DMS 273 (cell line): Measurements from ENCODE around the gene TPM4.
"Not testable (repeated sequence)": the region's sequence is repeated elsewhere in the genome, so short reads cannot be mapped to it uniquely, and the experiment has no call there.

Experiments
- DNase-seq: peaks from one replicate; lab custom pipeline; 2025; ENCODE audit not compliant: unreplicated experiment; lab: John Stamatoyannopoulos, UW

TPM4 gene

DNA sequence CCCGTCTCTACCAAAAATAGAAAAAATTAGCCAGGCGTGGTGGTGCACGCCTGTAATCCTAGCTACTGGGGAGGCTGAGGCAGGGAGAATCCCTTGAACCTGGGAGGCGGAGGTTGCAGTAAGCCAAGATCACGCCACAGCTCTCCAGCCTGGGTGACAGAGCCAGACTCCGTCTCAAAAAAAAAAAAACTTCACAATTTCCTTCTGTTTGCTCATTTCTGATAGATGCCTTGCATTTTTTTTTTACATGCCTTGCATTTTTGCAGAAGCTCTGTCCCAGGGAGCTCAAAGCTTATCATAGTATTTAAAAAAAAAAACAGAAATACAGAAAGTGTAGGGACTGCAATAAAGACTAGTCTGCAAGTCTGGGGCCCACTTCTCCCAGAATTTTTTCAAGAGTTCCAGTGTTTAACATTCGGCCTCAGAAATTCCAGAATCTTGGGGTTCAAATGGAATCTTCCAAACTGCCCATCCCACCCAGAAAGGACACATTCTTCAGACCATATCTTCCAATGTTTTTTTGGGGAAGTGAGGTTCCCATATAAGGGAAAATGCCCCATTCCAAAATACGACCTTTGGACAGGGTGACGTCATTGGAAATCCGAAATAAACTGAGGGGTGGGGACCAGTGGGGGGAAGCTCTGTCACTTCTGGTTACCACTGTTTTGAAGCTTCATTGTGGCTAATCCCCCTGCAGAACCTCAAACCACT is 18.2 kb downstream of the TPM4 start:
- DNase-seq: no peak

DNA sequence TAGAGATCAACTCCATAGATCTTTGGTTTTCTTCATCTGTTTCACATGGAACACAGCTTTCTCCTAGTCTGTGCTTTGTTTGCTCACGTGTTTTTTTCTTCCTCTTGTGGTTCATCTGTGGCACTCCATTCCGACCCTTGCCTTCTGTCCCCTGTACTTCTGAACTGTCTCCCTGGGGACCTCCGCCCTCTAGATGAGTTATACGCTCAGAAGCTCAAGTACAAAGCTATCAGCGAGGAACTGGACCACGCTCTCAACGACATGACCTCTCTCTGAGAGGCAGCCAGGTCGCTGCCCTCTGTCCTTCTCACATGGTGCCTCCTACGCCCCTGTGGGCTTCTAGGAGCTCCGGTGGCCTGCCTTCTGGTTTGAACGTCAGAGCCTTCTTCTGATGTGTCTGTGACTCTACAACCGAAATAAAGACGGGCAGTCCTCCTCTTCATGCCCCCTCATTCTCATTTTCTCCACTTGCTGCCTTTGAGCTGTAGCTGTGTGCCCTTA is 18.8 kb downstream of the TPM4 start:
- no peak for DNase-seq

DNA sequence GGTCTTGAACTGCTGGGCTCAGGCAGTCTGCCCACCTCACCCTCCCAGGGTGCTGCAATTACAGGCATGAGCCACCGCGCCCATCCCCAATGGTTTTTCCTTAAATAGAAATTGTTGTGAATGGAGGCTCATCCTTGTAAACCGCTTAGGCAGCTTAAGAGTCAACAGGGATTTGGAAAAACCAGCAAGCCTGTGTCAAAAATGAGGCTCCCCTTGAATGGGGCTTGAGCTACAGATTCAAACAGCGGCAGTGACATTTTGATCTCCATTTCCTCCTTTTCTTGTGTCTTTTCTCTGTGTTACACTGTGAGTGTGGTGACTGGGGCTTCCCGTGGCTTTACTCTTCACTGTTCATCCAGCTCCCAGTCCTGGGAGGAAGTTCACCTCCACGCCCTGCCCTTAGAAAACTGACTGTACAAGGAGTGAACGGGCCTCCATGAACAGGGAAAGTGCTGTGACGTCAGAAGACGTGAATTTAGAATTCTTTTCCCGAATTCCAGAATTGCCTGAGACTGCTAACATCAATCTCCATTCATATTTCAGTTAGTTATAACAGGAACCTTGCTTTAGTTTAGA is 20.1 kb downstream of the TPM4 start:
- no peak for DNase-seq

DNA sequence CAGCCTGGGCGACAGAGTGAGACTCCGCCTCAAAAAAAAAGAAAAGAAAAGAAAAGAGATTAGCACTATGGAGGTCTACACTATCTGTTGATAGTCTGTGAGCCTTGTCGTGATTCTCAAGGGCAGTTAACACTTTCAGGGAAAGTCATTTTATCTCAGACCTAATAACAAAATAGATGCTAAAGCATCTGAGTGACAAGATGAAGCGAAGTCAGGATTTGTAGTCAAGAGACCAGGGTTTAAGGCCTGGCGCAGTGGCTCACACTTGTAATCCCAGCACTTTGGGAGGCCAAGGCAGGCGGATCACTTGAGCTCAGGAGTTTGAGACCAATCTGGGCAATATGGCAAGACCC is 22.1 kb downstream of the TPM4 start:
- DNase-seq: no peak

DNA sequence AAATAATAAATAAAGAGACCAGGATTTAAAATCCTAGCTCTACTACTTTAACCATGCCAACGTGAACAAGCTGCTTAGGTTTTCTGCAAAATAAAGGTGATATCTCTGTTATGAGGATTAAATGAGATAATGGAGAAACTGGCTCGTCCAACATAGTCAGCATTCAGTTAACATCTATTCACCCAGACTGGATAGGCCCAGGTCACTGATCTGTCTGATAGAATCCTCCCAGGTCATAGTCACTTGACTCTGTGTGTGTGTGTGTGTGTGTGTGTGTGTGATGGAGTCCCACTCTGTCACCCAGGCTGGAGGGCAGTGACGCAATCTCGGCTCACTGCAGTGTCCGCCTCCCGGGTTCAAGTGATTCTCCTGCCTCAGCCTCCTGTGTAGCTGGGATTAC is 22.5 kb downstream of the TPM4 start:
- no peak for DNase-seq

DNA sequence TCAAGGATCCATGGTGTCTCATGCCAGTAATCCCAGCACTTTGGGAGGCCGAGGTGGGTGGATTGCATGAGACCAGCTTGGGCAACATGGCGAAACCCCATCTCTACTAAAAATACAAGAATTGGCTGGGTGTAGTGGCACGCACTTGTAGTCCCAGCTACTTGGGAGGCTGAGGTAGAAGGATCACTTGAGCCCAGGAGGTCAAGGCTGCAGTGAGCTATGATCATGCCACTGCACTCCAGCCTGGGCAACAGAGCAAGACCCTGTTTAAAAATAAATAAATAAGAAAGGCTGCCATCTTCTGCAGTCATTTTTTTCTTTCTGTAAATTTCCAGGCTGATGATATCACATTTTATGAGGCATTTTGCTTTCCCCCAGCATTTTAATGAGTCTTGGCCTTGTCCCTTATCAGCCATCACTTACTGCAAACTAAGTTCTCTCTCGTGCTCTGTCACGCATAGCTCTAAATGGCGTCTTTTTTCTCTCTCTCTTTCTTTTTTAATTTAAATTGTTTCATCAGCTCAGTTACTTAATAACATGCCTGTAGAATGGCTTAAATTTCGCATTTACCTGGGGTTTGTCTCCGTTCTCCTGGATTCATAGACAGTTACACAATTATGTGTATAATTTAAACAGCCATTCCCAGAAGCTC is 23.1 kb downstream of the TPM4 start:
- not testable (repeated sequence) for DNase-seq

DNA sequence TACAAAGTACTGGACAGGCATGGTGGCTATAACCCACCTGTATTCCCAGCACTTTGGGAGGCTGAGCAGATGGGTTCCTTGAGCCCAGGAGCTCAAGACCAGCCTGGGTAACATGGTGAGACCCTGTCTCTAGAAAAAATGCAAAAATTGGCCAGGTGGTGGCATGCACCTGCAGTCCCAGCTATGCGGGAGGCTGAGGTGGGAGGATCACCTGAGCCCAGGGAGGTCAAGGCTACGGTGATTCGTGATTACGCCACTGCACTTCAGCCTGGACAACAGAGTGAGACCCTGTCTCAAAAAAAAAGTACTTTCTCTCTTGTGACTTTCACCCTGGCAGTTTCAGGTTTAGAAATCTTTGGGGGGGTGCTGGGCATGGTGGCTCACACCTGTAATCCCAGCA is 24.2 kb downstream of the TPM4 start:
- DNase-seq: no peak

DNA sequence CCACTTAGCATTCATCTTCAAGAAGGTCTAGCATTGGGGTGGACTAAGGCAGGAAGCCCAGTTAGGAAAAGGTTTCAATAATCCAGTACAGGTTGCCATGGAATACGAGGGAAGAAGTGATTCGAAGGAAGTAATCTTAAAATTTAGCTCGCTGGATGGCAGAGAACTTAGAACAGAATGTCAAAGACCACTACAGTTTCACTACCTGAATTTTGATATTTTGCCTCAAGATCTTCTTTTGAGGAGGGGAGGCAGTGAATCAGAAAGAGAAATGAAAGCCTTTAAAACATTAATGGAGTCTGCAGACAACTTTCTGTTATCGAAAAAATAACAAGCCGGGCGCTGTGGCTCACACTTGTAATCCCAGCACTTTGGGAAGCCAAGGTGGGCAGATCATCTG is 28.4 kb downstream of the TPM4 start:
- no peak for DNase-seq

DNA sequence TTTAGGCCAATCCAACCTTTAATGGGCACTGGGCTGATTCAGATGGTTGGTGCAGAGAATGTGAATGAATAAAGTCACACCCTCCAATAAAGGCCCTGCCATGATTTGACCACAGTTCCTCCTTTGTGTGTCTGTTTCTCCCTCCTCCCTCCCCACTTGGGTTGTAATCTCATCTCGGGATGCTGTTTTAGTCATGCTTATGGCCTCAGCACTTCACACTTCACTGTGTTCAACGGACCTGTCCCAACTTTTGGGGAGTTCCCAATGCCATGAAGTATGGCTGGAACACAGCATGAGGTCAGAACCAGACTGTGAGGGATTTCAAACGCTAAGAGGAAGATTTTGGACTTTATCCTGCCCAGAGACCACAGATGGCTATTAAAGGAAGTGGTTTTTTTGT is 29.8 kb downstream of the TPM4 start:
- DNase-seq: no peak

DNA sequence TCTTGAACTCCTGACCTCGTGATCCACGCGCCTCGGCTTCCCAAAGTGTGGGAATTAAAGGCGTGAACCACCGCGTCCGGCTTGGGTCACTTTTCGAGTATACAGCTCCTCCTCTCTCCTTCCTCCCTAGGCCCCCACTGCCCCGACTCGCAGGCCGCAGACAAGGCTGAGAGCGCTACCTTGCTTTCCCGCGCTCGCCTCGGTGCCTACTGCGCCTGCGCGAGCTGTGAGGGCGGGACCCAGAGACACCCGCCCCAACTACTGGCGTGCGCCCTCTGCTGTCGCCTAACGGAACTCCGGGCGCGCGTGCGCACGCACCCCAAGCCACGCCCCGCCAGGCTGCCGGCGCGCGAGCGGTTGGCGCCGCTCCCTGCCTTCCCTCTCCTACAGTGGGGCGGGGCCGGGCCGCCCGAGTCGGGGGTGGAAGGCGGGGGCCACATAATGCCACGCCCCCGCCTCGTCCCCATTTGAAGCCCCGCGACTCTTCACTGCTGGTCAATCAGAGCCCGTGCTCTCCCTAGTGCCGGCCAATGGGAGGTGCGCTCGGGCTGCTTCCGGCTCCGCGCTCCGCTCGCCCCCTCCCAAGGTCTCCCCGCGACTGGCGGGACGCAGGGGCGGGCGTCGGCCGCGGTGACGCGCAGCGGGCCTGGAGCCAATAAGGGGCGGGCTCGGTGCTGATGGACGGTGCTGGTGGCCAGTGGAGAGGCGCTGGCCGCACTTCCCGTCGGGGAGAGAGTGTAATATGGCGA is 35.0 kb downstream of the TPM4 start, which contains the start of gene RAB8A:
TSS of gene RAB8A (plus strand) at position 730 of the 749 bp plus-strand sequence. CDS start at position 743, 13 bp downstream.
- peak; percentile 99 for DNase-seq

DNA sequence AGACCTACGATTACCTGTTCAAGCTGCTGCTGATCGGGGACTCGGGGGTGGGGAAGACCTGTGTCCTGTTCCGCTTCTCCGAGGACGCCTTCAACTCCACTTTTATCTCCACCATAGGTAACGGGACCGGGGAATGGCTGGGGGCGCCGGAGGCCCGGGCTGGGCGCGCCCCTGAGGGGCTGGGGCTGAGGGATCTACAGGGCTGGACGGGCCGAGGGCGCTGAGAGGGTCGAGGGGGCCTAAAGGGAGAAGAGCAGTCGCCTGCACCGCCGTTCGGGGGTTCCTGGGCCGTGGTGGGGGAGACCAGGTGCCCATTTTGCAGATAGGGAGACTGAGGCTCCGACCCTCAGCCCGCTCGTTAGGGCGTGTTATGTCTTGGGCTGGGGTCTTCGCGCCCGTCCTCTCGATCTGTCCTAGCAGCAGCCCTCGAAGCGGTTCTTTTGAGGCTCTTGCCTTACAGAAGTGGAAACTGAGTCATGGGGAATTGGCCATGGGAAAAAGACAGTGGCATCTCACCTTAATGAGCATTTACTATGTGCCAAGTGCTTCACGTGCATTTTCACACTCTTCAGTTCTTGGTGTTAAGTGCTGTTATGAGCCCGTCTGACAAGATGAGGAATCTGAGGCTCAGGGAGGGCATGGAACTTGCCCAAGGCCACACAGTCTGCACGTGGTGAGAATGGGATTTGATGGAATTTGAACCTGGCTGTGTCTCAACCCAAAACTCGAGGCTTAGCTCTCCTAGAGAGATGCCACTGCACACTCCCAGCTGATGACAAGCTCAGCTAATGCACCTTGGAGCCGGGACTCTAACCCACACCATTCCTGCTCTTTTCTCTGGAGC is 35.8 kb downstream of the TPM4 start:
- no peak for DNase-seq

DNA sequence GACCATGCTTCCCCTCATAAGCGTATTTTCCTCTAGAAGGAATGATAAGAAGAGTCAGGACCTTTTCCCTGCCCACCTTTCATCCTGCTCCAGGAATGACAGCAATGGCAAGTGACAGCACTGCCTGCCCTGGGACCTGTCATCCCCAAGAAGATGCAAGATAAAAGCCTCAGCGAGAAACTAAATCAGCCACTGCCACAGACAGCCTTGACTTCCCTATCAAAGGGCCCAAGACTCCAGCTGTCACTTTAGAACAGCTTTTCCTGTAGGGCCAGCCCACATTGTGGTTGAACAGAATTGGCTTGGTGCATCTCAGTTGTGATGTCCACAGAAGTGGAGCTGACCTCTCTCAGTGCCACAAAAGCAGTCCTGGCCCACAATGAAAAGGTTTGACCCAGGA is 36.5 kb downstream of the TPM4 start:
- no peak for DNase-seq

DNA sequence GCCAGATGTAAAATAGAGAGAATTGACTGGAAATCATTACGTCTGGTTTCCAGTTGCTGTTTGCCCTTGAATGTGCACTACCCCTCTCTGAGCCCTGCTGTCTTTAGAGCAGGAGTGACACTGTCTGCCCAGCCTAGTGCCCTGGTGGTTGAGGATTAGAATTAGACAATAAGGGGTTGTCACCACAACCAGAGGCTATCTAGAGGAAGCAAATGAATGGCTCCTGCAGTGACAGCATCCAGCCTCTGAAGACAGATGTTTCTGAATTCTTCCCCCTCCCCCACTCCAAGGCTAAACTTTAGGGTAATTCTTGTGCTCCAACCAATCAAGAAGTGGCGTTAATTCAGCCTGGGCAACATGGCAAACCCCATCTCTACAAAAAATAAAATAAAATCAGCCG is 37.4 kb downstream of the TPM4 start:
- DNase-seq: peak; percentile 29

DNA sequence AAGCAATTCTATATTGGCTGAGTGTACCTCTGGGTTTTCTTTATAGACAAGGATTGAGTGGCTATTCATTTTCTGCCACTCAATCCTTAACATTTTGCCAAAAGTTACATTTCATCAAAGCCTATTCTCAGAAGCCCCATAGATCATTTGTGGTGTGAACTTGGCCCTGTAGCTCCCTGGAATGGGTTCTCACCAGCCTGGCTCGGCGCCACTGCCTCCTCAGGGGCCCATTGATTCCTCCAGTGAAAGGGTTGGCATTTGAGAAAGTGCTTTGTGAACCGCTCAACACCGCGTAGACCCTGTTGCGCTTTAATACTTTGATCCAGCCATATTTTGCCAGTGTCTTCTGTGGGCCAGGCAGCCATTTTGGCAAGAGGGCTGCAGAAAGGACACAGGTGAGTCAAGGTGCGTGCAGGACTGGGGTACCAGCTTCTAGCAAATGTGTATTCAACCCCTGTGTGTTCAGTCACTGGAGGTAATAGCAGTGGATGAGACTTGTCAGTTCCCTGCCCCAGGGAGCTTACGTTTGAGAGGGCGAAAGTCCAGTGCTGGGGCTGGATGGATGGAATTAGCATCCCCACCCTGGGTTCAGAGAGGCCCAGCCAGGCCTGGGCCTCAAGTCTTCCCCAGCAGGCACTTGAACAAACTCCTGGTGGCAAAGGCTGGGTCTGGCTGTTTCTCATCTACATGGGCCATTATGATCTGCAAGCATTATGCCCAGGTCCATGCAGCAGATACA is 39.2 kb downstream of the TPM4 start:
- DNase-seq: no peak

DNA sequence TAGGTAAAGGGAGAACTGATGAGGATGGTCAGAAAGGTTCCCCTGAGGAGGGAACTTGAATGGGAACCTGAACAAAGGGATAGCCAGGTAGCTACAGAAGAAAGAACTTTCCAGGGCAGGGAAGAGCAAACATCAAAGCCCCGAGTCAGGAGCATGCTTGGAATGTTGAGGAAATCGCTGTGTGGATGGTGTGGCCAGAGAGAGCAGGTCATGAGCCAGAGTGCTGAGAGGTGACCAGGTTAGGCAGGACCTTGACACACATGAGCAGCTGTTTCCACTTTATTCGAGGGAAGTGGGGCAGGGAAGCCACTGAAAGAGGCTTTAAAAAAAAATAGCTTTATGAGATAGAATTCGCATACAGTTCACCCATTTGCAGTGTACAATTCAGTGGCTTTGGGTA is 39.8 kb downstream of the TPM4 start:
- no peak for DNase-seq

DNA sequence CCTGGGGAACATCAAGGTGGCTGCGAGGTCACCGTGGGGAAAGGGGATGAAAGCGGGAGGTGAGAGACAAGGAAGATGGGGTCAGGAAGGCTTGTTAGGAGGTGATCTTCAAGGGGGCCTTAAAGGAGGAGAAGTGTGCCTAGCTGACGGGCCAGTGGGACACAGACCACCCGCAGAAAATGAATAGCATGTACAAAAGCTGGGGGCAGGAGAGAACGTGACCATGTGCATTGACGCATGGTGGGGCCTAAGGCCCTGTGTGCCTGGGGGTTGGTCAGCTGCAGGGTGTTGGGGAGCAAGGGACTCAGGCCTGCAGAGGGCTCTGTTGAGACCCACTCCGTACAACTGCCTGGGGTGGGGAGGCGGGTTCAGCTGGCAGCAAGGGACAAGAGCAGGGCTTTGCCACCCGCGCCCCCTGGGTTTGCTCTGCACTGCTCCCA is 41.3 kb downstream of the TPM4 start:
- no peak for DNase-seq

DNA sequence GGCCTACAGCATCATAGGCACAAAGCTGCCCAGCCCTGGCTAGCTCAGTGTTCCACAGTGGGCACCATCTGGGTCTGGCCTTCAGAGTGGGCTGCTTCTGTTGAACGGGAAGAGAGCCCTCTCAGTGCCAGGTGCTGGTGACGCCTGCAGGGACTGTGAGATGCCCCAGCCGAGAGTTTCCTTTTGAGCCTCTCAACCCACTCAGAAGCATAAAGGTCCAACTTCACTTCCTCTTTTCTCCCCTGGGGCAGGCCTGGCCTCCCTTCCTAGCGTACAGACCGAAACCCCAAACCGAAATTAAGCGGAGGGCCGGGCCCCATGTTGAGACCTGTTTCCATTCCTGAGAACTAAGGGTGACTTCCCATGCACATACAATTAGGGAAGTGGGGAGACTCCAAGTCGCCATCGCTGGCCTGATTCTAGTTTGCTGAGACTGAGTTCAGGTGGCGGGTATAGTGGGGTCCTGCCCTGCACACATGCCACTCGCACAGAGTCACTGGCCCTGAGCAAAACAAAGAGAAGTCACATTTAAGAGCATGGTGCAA is 42.3 kb downstream of the TPM4 start:
- DNase-seq: no peak

DNA sequence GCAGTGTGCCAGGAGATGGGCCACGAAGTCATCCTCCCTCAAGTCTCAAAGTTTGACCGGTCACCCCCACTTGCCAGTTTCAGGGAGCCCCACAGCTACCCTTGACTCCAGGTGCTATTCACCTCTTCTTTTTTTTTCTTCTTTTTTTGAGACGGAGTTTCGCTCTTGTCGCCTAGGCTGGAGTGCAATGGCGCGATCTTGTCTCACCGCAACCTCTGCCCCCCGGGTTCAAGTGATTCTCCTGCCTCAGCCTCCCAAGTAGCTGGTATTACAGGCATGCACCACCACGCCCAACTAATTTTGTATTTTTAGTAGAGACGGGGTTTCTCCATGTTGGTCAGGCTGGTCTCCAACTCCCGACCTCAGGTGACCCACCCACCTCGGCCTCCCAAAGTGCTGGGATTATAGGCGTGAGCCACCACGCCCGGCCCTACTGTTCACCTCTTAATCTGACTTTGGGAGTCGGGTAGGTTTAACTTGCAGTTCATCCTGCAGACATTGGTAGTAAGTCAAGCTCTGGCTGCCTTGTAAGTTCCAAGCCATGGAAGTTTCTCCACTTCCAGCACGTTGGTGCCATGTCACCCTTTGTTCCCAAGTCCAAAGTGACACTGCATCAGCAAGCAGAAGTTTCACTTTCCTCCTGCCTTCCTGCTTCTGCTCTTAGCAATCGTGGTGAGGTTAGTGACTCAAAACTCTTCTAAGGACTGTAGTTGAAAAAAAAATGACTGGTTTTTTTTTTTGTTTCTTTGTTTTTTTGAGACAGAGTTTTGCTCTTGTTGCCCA is 43.0 kb downstream of the TPM4 start:
- not testable (repeated sequence) for DNase-seq

DNA sequence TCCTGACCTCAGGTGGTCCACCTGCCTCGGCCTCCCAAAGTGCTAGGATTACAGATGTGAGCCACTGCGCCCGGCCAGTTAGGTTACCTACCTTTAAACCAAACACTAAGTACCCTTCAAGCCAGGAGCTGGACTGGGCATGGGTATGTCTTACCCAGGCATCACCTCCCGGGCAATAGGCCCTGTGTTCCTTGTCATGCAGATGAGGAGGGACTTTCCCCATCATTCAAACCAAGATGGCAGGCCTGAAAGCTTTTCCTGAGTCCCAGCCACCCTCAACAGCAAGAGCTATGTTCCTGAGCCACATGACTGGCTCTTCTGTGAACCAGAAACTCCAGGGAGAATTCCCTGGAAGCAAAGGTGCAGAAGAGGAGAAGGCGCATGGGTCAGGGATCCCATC is 44.8 kb downstream of the TPM4 start:
- no peak for DNase-seq
